Thyroid gland (tissue), 4 donors: ENCODE results near the gene DGAT2. TPM values are rescaled to one million over a fixed set of nuclear protein-coding genes. Genes with fewer than 3 reads are reported as not detected.
"Not testable (repeated sequence)": the region's sequence is repeated elsewhere in the genome, so short reads cannot be mapped to it uniquely, and the experiment has no call there.

ENCODE experiments used
- DNase-seq, 2 donors: peaks; one replicate each; pipeline ENCODE4 v3.0.0-alpha.2; 2019
- H3K27ac ChIP-seq, 3 donors: fragments of 200-600 bp; sonication (generic); 1 replicate in 2 of 3; 2 replicates in 1 of 3; pipeline ENCODE4 v1.5.1; 2016 to 2019; ENCODE audit warnings: mild to moderate bottlenecking in 1 of 3, moderate library complexity in 1 of 3
- H3K27me3 ChIP-seq: fragments of 200-600 bp; sonication (generic); one replicate; pipeline ENCODE4 v1.5.1; 2019
- H3K36me3 ChIP-seq, 2 donors: fragments of 200-600 bp; sonication (generic); one replicate each; pipeline ENCODE4 v1.5.1; 2016 to 2019
- H3K4me1 ChIP-seq, 2 donors: fragments of 200-600 bp; sonication (generic); one replicate each; pipeline ENCODE4 v1.5.1; 2017 to 2019
- H3K4me3 ChIP-seq, 3 donors: fragments of 200-600 bp; sonication (generic); replicated peaks in 1 of 3; 1 replicate in 2 of 3; 2 replicates in 1 of 3; pipeline ENCODE4 v1.5.1; 2016; ENCODE audit warnings: mild to moderate bottlenecking in 1 of 3
- H3K9me3 ChIP-seq: fragments of 200-600 bp; sonication (generic); one replicate; pipeline ENCODE4 v1.5.1; 2017
- POLR2A ChIP-seq, 2 donors: fragments of 450-650 bp; IDR thresholded peaks; one replicate each; pipeline ENCODE4 v1.6.1; 2017; ENCODE audit warnings: antibody characterized with exemption in 2 of 2, mild to moderate bottlenecking in 2 of 2, moderate library complexity in 1 of 2
- WGBS, 2 donors: methylation state at CpG; one replicate each; pipeline ENCODE4 v1.1.5; 2017; 5-methylcytosine and 5-hydroxymethylcytosine counted together
- intact Hi-C: fragments of 100-400 bp; cut with DNase I; formaldehyde crosslinking; loops from one replicate; pipeline ENCODE4 v1.15.1; 2023
- total RNA-seq, 4 donors: library from RNA; depleted of rRNA; stranded (reverse); fragments of >200 nt; gene quantifications; one replicate each; pipeline ENCODE4 v1.2.3, GENCODE V29; 2016
- TF ChIP-seq, protein P1 (sequence below), 6 experiments: fragments of 200-600 bp in 3 of 6; fragments of 450-650 bp in 3 of 6; sonication (generic) in 3 of 6; IDR thresholded peaks; one replicate each; pipeline ENCODE4 v1.5.1; 2016 to 2019; ENCODE audit warnings: antibody characterized with exemption in 6 of 6, mild to moderate bottlenecking in 2 of 6, inconsistent platforms in 1 of 6, moderate library complexity in 1 of 6

Gene DGAT2
- total RNA-seq, 4 donors from 2014 or later = 9.9 to 20.7 (median 16.3) TPM

DNA sequence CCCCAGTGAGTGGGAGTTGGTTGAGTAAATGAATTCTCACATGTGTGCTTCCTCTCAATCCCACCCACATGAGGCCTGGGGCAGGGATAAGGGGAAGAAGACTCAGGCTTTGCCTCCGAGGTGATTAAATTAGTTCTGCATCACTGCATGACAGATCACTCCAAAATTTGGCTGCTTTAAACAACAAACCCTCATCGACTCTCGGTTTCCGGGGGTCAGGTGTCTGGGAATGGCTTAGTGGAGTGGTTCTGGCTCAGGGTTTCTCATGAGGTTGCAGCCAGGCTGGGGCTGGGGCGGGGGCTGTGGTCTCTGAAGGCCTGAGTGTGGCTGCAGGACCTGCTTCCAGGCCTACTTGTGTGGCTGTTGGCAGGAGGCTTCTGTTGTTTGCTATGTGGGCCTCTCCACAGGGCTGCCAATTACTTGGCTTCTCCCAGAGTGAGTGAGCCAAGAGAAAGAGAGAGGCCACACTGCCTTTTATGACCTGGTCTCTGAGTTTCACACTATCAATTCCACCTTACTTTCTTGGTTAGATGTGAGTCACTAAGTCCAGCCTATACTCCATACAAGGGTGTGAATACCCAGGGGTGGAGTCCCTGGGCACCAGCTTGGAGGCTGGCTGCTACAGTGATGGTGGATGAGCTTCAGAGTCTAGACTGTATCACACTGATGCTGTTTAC, 35.0 kb upstream of the DGAT2 start:
- WGBS, 2 donors = 31 to 43% methylated on average over 5 of the region's 5 CpGs
- Histone ChIP-seq H3K27ac (no peak overlapping the region), H3K9me3 (no peaks in the 10 kb centered on the region), H3K36me3 (no peaks in the 10 kb centered on the region), H3K27me3 (no peaks in the 10 kb centered on the region), H3K4me3 (no peak overlapping the region), H3K4me1 (peaks cover 7 to 13% of the 10 kb centered on the region in 2 donors)
- no peak for TF ChIP-seq POLR2A (IDR thresholded peaks at IDR 0.05)
- TF ChIP-seq, protein P1, sequence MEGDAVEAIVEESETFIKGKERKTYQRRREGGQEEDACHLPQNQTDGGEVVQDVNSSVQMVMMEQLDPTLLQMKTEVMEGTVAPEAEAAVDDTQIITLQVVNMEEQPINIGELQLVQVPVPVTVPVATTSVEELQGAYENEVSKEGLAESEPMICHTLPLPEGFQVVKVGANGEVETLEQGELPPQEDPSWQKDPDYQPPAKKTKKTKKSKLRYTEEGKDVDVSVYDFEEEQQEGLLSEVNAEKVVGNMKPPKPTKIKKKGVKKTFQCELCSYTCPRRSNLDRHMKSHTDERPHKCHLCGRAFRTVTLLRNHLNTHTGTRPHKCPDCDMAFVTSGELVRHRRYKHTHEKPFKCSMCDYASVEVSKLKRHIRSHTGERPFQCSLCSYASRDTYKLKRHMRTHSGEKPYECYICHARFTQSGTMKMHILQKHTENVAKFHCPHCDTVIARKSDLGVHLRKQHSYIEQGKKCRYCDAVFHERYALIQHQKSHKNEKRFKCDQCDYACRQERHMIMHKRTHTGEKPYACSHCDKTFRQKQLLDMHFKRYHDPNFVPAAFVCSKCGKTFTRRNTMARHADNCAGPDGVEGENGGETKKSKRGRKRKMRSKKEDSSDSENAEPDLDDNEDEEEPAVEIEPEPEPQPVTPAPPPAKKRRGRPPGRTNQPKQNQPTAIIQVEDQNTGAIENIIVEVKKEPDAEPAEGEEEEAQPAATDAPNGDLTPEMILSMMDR (IDR thresholded peaks at IDR 0.05) = no peak
- intact Hi-C loops = no loop called here
- DNase-seq = peak; percentile 66 to 75

DNA sequence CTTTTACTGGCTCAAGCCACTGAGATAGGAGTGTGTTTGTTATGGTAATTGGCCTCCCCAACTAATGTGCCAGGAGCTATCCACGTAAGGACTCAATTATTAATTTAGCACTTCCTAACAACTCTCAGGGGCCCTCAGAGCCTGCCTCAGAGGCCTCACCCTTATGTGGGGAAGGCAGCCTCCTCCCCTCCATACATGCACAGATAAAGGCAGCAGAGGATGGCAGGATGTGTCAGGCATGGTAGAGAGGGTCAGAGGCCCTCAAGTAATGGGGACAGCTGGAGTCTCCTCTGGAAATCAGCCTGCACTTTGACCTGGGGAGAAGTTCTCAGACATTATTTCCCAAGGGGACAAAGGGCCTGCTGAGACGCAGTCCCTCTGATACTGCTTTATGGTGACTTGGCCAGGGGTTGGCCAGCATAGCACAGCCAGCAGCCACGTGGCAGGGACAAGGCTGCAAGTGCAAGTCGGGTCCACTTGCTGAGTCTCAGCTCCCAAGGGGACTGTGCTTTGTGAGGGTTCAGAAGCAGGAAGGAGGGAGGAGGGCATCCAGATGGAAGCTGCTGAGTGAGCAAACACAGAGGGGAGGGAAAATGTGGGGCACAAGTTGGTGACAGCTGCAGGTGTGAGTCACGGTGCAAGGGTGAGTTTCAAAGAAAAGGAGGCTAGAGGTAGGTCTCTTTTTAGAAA, 33.9 kb upstream of the DGAT2 start:
- intact Hi-C loops = no loop called here
- Histone ChIP-seq H3K4me1 (peaks cover 7 to 13% of the 10 kb centered on the region in 2 donors), H3K27ac (no peak overlapping the region), H3K4me3 (no peak overlapping the region), H3K9me3 (no peaks in the 10 kb centered on the region), H3K27me3 (no peaks in the 10 kb centered on the region), H3K36me3 (no peaks in the 10 kb centered on the region)
- TF ChIP-seq, protein P1 (IDR thresholded peaks at IDR 0.05) = no peak
- TF ChIP-seq POLR2A (IDR thresholded peaks at IDR 0.05) = no peak
- DNase-seq = no peak
- 65 to 73% methylated on average over 3 to 5 of the region's 5 CpGs for WGBS, 2 donors

DNA sequence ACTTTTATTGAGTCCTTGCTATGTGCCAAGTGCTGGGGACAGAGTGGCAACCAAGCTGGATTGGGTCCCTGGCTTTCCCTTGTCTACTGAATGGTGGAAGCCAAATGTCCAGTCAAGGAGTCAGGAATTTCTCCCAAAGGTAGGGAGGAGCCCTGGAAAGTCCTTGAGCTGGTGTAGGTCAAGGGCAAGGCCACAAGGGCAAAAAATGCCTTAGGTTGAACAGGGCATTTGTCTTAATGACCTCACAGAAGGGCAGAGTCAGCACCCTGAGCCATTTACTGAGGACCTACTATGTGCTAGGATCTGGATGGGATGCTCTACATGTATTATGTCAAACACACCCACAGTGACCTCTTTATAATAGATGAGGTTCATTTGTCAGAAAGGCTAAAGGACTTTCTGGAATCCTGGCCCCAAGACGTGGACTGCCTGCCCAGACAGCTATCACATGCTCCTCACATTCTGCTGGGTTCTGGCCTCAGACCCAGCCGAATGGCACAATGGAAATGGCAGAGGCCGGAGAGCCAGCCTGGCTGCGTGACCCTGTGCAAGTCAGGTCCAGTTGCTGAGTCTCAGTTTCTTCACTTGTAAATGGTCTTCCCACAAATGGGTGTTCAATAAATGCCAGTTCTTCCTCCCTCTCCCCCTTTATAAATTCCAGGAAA, 33.3 kb upstream of the DGAT2 start:
- no peaks in the 10 kb centered on the region for H3K27me3 ChIP-seq
- intact Hi-C loops = no loop called here
- 94 to 100% methylated on average over 3 to 4 of the region's 4 CpGs for WGBS, 2 donors
- no peaks in the 10 kb centered on the region for H3K9me3 ChIP-seq
- H3K4me1 ChIP-seq = peaks cover 7 to 13% of the 10 kb centered on the region in 2 donors
- H3K27ac ChIP-seq = no peak overlapping the region
- no peak overlapping the region for H3K4me3 ChIP-seq
- TF ChIP-seq, protein P1 (IDR thresholded peaks at IDR 0.05) = no peak
- no peak for TF ChIP-seq POLR2A (IDR thresholded peaks at IDR 0.05)
- no peak for DNase-seq
- no peaks in the 10 kb centered on the region for H3K36me3 ChIP-seq

DNA sequence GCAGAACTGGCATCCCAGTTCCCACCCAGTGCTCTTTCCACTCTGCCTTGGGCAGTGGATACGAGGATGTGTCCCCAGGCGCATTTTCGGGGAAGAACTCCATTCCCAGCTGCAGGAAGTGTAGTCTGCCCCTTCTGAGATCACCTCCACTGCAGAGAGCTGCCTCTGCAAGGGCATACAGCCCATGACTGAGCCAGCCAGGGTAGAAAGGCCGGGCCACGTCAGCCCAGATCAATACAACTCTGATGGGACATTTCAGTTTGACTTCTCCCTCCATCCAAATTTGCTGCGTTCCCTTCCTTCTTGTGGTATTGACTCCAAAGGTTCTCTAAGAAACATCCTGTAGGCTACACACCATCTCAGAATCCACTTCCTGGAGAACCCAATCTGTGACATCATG, 31.3 kb upstream of the DGAT2 start:
- TF ChIP-seq, protein P1 (IDR thresholded peaks at IDR 0.05) = no peak
- H3K27ac ChIP-seq = no peak overlapping the region
- no peak for DNase-seq
- intact Hi-C loops = no loop called here
- no peak overlapping the region for H3K4me3 ChIP-seq
- no peaks in the 10 kb centered on the region for H3K27me3 ChIP-seq
- no peaks in the 10 kb centered on the region for H3K9me3 ChIP-seq
- peaks cover 7 to 13% of the 10 kb centered on the region in 2 donors for H3K4me1 ChIP-seq
- 91 to 96% methylated on average over 6 of the region's 6 CpGs for WGBS, 2 donors
- no peaks in the 10 kb centered on the region for H3K36me3 ChIP-seq

DNA sequence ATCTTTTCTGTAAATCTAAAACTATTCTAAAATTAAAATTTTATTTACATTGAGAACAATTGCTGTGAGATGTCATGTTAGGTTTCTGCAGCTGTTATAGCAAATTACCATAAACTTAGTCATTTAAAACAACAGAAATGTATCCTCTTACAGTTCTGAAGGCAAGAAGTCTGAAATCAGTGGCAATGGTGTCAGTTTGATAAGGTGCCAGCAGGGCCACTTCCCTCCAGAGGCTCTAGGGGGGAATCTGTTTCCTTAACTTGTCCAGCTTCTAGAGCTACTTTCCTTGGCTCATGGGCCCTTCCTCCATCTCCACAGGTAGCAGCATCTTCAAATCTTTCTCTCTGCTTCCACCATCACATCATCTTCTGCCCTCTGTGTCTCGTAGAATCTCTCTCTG, 27.9 kb upstream of the DGAT2 start:
- intact Hi-C loops = no loop called here
- Histone ChIP-seq H3K27me3 (no peaks in the 10 kb centered on the region), H3K27ac (no peak overlapping the region), H3K36me3 (no peaks in the 10 kb centered on the region), H3K4me3 (no peak overlapping the region), H3K4me1 (no peaks in the 10 kb centered on the region), H3K9me3 (no peaks in the 10 kb centered on the region)
- 87 to 90% methylated on average over 1 of the region's 1 CpG for WGBS, 2 donors
- DNase-seq = no peak
- no peak for TF ChIP-seq POLR2A (IDR thresholded peaks at IDR 0.05)
- TF ChIP-seq, protein P1 (IDR thresholded peaks at IDR 0.05) = no peak

DNA sequence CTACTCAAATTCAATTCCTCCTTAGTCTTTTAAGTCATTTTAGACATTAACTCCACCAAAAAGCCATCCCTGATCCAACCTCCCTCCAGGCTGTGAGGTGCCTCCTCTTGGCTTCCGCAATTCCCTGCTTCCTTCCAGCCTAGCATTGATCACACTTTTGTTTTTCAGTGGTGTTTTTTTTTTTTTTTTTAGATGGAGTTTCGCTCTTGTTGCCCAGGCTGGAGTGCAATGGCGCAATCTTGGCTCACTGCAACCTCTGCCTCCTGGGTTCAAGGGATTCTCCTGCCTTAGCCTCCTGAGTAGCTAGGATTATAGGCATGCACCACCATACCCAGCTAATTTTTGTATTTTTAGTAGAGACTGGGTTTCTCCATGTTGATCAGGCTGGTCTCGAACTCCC, 25.4 kb upstream of the DGAT2 start:
- H3K4me3 ChIP-seq, H3K4me1 ChIP-seq, DNase-seq, H3K27ac ChIP-seq, H3K27me3 ChIP-seq, intact Hi-C loops, H3K9me3 ChIP-seq, H3K36me3 ChIP-seq: not testable (repeated sequence)
- WGBS, 2 donors = 97 to 99% methylated on average over 4 of the region's 4 CpGs
